ENCODE measurements around the gene MAGI3.

MAGI3 gene

DNA sequence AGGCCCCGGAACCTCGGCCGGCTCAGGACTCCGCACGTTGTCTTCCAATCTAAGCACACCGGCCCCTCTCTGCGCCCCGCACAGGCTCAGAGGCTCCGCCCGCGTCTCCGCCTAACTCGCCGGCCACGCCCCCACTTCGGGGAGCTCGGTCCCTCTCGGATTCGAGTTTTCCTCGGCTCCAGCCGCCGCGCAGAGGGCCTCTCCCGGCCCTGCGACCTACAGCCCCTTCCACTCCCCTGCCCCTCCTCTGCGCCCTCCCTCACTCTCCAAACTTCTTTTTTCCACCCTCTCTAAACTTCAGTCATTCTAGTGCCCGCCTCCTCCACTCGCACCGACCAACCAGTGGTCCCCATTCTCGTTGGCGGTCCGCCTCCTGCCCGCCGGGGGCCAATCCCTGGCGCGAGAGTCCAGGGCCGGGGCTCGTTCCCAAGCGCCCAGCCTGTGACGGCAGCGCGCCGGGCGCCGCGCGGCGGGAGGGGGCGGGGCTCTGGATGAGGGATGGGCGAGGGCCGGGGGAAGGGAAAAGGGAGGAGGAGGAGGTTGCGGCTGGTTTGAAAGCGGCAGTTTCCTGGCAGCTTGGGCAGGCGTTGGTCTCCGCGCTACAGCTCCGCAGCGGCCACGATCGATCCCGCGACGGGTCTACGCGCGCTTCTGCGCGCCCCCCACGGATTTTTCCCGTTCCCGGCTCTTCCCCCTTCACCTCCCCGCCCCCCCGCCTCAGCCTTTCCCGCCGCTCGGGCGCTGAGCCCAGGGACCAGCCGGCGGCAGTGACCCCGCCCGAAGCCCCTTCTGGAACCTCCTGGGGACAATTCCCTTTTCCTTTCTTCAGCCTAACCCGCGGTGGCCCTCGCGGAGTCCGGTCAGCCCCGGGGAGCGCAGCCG is at the start of gene MAGI3:
Gene MAGI3 (plus strand): TSS at position 563 of the 882 bp plus-strand sequence. CDS start 519 bp downstream, outside the sequence.
- TF ChIP-seq MYC (IDR thresholded peaks at IDR 0.05; ENCODE audit: low read depth, low read length) (peak; percentile 73), POLR2A (IDR thresholded peaks at IDR 0.05; ENCODE audit: extremely low read depth, insufficient read length) (peak; percentile 61)
- TF ChIP-seq, protein P1, sequence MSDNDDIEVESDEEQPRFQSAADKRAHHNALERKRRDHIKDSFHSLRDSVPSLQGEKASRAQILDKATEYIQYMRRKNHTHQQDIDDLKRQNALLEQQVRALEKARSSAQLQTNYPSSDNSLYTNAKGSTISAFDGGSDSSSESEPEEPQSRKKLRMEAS (IDR thresholded peaks at IDR 0.05; ENCODE audit: low read depth, low read length), result peak; percentile 65; the same call in 1 of the 2 replicates
- TF ChIP-seq, protein P2, sequence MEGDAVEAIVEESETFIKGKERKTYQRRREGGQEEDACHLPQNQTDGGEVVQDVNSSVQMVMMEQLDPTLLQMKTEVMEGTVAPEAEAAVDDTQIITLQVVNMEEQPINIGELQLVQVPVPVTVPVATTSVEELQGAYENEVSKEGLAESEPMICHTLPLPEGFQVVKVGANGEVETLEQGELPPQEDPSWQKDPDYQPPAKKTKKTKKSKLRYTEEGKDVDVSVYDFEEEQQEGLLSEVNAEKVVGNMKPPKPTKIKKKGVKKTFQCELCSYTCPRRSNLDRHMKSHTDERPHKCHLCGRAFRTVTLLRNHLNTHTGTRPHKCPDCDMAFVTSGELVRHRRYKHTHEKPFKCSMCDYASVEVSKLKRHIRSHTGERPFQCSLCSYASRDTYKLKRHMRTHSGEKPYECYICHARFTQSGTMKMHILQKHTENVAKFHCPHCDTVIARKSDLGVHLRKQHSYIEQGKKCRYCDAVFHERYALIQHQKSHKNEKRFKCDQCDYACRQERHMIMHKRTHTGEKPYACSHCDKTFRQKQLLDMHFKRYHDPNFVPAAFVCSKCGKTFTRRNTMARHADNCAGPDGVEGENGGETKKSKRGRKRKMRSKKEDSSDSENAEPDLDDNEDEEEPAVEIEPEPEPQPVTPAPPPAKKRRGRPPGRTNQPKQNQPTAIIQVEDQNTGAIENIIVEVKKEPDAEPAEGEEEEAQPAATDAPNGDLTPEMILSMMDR (IDR thresholded peaks at IDR 0.05; ENCODE audit: low read depth, low read length), result no peak
- DNase-seq (ENCODE audit: low read depth), result peak; percentile 97
- H3K4me3 ChIP-seq (ENCODE audit: low read depth, low read length), result peak within 1 kb of the TSS; percentile 66

DNA sequence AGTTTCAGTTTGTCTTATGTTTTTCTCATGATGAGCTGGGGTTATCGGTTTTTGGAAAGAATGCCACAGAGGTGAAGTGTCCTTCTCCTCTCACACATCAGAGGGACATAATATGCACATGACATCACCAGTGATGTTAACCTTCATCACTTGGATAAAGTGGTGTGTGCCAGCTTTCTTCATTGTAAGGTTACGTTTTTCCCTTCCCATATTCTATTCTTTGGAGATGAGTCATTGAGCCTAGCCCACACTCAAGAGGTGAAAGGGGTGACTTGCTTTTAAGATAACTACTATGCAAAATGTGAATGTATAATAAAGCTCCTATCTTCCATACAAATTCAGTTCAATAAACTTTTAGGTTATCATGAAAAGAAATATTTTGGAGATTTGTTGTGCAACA is 36.7 kb upstream of the MAGI3 start:
- DNase-seq (ENCODE audit: low read depth), result no peak
- H3K4me3 ChIP-seq (ENCODE audit: low read depth, low read length), result no peak overlapping the region

DNA sequence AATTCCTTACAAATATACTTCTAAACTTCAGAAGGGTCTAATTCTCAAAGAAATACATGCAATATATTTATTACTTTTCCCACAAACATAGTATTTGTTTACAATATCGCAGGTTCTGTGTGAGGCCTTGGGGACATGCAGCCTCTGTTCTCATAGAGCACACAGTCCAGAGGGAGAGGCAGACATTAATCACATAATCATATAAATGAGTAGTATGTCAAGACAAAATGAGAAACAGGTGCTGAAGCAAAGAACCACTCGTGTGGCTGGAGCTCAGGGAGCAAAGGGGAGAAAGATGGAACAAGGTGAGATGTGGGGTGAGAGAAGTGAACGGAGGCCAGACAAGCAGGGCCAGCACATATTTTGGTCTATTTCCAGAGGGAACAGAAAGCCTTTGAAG is 26.4 kb upstream of the MAGI3 start:
- DNase-seq (ENCODE audit: low read depth), result no peak
- H3K4me3 ChIP-seq (ENCODE audit: low read depth, low read length), result no peak overlapping the region
- TF ChIP-seq, protein P1 (IDR thresholded peaks at IDR 0.05; ENCODE audit: low read depth, low read length), result no peak

More for the DNA sequence above, 36.7 kb upstream of the MAGI3 start:
- TF ChIP-seq, protein P1 (IDR thresholded peaks at IDR 0.05; ENCODE audit: low read depth, low read length), result no peak
- TF ChIP-seq MYC (IDR thresholded peaks at IDR 0.05; ENCODE audit: low read depth, low read length), result no peak
- no peak for TF ChIP-seq POLR2A (IDR thresholded peaks at IDR 0.05; ENCODE audit: extremely low read depth, insufficient read length)
- TF ChIP-seq, protein P2 (IDR thresholded peaks at IDR 0.05; ENCODE audit: low read depth, low read length), result no peak

DNA sequence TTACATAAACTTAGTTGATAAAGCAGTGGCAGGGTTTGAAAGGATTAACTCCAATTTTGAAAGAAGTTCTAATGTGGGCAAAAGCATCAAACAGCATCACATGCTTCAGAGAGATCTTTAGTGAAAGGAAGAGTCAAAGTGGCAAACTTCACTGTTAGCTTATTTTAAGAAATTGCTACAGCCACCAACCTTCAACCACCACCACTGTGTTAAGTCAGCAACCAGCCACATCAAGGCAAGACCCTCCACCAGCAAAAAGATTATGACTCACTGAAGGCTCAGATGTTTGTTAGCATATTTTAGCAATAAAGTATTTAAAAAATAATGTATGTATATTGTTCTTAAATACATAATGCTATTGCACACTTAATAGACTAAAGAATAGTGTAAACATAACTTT is 21.3 kb upstream of the MAGI3 start:
- TF ChIP-seq, protein P2 (IDR thresholded peaks at IDR 0.05; ENCODE audit: low read depth, low read length), result no peak
- no peak for TF ChIP-seq MYC (IDR thresholded peaks at IDR 0.05; ENCODE audit: low read depth, low read length)
- TF ChIP-seq, protein P1 (IDR thresholded peaks at IDR 0.05; ENCODE audit: low read depth, low read length), result no peak
- TF ChIP-seq POLR2A (IDR thresholded peaks at IDR 0.05; ENCODE audit: extremely low read depth, insufficient read length), result no peak
- H3K4me3 ChIP-seq (ENCODE audit: low read depth, low read length), result no peak overlapping the region
- no peak for DNase-seq (ENCODE audit: low read depth)

DNA sequence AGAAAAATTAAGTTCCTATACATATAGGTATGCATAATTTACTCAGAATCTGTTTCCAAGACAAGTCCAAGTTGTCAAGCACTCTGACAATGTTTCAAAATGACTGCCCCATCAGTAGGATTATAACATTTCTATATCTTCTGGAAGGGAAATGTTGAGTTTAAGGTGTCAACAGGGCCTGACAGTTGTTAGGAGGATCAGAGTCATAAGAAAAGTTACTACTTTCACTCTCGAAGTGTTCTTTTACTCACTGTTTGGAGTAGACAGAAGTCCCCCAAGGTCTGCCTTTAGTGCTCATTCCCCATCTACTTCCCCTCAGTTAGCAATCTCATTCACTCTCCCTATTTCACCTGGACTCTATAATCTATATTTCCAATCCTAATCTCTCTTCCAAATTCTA is 20.6 kb upstream of the MAGI3 start:
- H3K4me3 ChIP-seq (ENCODE audit: low read depth, low read length), result no peak overlapping the region
- TF ChIP-seq, protein P1 (IDR thresholded peaks at IDR 0.05; ENCODE audit: low read depth, low read length), result no peak
- TF ChIP-seq POLR2A (IDR thresholded peaks at IDR 0.05; ENCODE audit: extremely low read depth, insufficient read length) (no peak), MYC (IDR thresholded peaks at IDR 0.05; ENCODE audit: low read depth, low read length) (no peak)
- TF ChIP-seq, protein P2 (IDR thresholded peaks at IDR 0.05; ENCODE audit: low read depth, low read length), result no peak
- DNase-seq (ENCODE audit: low read depth), result no peak

DNA sequence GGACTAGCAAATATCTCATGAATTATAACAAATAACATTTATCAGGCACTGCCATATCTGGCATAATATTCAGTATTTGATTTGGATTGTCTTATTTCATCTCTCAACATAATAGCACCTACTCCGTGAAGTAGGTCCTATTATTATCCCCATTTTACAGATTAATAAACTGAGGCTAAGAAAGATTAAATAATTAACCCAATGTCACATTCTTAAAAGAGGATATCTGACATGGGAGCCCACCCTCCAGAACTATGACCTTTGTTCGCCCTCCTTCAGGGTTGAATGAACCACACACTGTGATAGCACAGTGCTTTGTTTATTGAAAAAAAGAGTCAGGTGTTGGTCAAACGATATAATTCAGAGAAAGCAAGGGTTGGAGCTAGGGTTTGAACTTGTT is 19.4 kb upstream of the MAGI3 start:
- TF ChIP-seq, protein P2 (IDR thresholded peaks at IDR 0.05; ENCODE audit: low read depth, low read length), result no peak
- TF ChIP-seq, protein P1 (IDR thresholded peaks at IDR 0.05; ENCODE audit: low read depth, low read length), result no peak
- no peak for TF ChIP-seq POLR2A (IDR thresholded peaks at IDR 0.05; ENCODE audit: extremely low read depth, insufficient read length)
- TF ChIP-seq MYC (IDR thresholded peaks at IDR 0.05; ENCODE audit: low read depth, low read length), result no peak
- no peak for DNase-seq (ENCODE audit: low read depth)
- H3K4me3 ChIP-seq (ENCODE audit: low read depth, low read length), result no peak overlapping the region
